ENCODE data around the gene RAB34. TPM values are rescaled to one million over a fixed set of nuclear protein-coding genes. Genes with fewer than 3 reads are reported as not detected.

RAB34 gene
- total RNA-seq, 1 donor from 2014 or later = 172 TPM

- DNase-seq (ENCODE audit: low spot score in 2 of 2) = no peak
- H3K9me3 ChIP-seq = no peaks in the 10 kb centered on the region
- no peak overlapping the region for H3K27ac ChIP-seq
- H3K4me3 ChIP-seq = no peak overlapping the region
- H3K36me3 ChIP-seq = peaks cover 26 to 37% of the 10 kb centered on the region in 2 donors
- H3K27me3 ChIP-seq = no peaks in the 10 kb centered on the region
- no peak for TF ChIP-seq CTCF (IDR thresholded peaks at IDR 0.05)
- intact Hi-C loops (cut with DNase I) = no loop called here
- H3K4me1 ChIP-seq = peaks cover 3 to 6% of the 10 kb centered on the region in 2 donors
Measured at GRCh38 chr17:28705728-28706334, 11.8 kb downstream of the RAB34 start.

GRCh38 chr17:28705074-28705659 lies 12.5 kb downstream of the RAB34 start:
- DNase-seq (ENCODE audit: low spot score in 2 of 2) = no peak
- H3K4me3 ChIP-seq = no peak overlapping the region
- H3K27ac ChIP-seq = no peak overlapping the region
- H3K9me3 ChIP-seq = no peaks in the 10 kb centered on the region
- H3K4me1 ChIP-seq = peaks cover 3 to 4% of the 10 kb centered on the region in 2 donors
- intact Hi-C loops (cut with DNase I) = no loop called here
- no peak for TF ChIP-seq CTCF (IDR thresholded peaks at IDR 0.05)
- peaks cover 33 to 44% of the 10 kb centered on the region in 2 donors for H3K36me3 ChIP-seq
- no peaks in the 10 kb centered on the region for H3K27me3 ChIP-seq

GRCh38 chr17:28704219-28704858 lies 13.3 kb downstream of the RAB34 start:
- intact Hi-C loops (cut with DNase I) = no loop called here
- Histone ChIP-seq H3K27ac (no peak overlapping the region), H3K4me3 (no peak overlapping the region), H3K4me1 (no peaks in the 10 kb centered on the region), H3K27me3 (no peaks in the 10 kb centered on the region), H3K36me3 (peaks cover 41 to 52% of the 10 kb centered on the region in 2 donors), H3K9me3 (no peaks in the 10 kb centered on the region)
- no peak for DNase-seq (ENCODE audit: low spot score in 2 of 2)
- no peak for TF ChIP-seq CTCF (IDR thresholded peaks at IDR 0.05)

- Histone ChIP-seq H3K4me1 (no peaks in the 10 kb centered on the region), H3K36me3 (peaks cover 48 to 59% of the 10 kb centered on the region in 2 donors), H3K27me3 (no peaks in the 10 kb centered on the region), H3K27ac (no peak overlapping the region), H3K4me3 (no peak overlapping the region), H3K9me3 (no peaks in the 10 kb centered on the region)
- DNase-seq (ENCODE audit: low spot score in 2 of 2) = no peak
- TF ChIP-seq CTCF (IDR thresholded peaks at IDR 0.05) = no peak
- intact Hi-C loops (cut with DNase I) = no loop called here
Measured at GRCh38 chr17:28703552-28704218, 14.0 kb downstream of the RAB34 start.

- intact Hi-C loops (cut with DNase I) = no loop called here
- H3K4me3 ChIP-seq = no peak overlapping the region
- TF ChIP-seq CTCF (IDR thresholded peaks at IDR 0.05) = no peak
- H3K4me1 ChIP-seq = no peaks in the 10 kb centered on the region
- H3K36me3 ChIP-seq = peaks cover 57 to 68% of the 10 kb centered on the region in 2 donors
- no peak overlapping the region for H3K27ac ChIP-seq
- DNase-seq (ENCODE audit: low spot score in 2 of 2) = no peak
- H3K27me3 ChIP-seq = no peaks in the 10 kb centered on the region
- H3K9me3 ChIP-seq = no peaks in the 10 kb centered on the region
Measured at GRCh38 chr17:28702752-28703150, 14.9 kb downstream of the RAB34 start.
